K562 treated with DMSO at 1 percent for 24 hours (cell line): Measurements from ENCODE around the gene CYP2J2. TPM values are rescaled to one million over a fixed set of nuclear protein-coding genes. Genes with fewer than 3 reads are reported as not detected.

ENCODE experiments used
- total RNA-seq: library from RNA; unstranded; fragments of 300-600 nt; gene quantifications from 2 replicates; pipeline ENCODE4 v1.2.3, GENCODE V29; 2022; ENCODE audit warnings: low read depth; ENCODE audit not compliant: insufficient read depth

Gene CYP2J2, protein sequence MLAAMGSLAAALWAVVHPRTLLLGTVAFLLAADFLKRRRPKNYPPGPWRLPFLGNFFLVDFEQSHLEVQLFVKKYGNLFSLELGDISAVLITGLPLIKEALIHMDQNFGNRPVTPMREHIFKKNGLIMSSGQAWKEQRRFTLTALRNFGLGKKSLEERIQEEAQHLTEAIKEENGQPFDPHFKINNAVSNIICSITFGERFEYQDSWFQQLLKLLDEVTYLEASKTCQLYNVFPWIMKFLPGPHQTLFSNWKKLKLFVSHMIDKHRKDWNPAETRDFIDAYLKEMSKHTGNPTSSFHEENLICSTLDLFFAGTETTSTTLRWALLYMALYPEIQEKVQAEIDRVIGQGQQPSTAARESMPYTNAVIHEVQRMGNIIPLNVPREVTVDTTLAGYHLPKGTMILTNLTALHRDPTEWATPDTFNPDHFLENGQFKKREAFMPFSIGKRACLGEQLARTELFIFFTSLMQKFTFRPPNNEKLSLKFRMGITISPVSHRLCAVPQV
- total RNA-seq: not detected in 2 replicates

DNA sequence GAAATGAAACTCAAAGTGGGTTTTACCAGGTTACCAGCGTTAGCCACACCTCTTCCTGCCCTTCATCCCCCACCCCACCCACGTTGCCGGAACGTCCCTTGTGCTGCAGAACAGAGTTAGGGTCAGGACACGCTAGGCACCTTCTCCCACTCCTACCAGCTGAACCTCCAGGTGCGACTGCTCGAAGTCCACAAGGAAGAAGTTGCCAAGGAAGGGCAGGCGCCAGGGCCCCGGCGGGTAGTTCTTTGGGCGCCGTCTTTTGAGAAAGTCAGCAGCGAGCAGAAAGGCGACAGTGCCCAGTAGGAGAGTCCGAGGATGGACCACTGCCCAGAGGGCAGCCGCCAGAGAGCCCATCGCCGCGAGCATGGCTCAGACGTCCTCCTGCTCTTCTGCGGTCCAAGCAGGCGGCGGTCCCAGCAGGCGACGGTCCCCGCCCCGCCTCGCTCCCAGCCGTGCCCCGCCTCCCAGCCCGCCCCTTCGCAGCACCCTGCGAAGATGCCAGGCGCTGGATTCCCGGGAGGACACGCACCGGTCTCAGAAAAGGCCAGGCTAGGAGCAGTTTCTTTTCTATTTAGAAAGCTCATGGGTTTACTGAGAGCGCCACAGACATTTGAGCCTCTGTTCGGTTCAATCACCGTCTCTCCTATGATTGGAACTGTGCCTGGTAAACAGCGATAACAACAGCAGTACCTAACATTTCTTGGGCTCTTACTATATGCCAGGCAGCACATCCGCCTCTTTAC lies at the start of gene CYP2J2:
CYP2J2 (minus strand) TSS at position 393 of the 743 bp plus-strand sequence; CDS start at position 366, 27 bp downstream.

Other genes with a start within 250 kb of the CYP2J2 start
- gene HOOK1, start 111.8 kb downstream of the CYP2J2 start, total RNA-seq: not detected in 2 replicates
- not detected in 2 replicates for gene C1orf87, start 147.0 kb upstream of the CYP2J2 start, total RNA-seq